NCI-H345 treated with DMSO at 0.1 percent for 48 hours (cell line): ENCODE results near the gene SH3BP4.

ENCODE experiments used
- DNase-seq: peaks from one replicate; lab custom pipeline; 2025; ENCODE audit not compliant: unreplicated experiment; lab: John Stamatoyannopoulos, UW

Gene SH3BP4

GRCh38 chr2:234951664-234952269 is at the start of gene SH3BP4:
SH3BP4 (plus strand) TSS chr2:234952017; CDS start chr2:235035003, 82,986 bp downstream.
- DNase-seq = peak; percentile 16

- no peak for DNase-seq
These were observed 47.0 kb upstream of the SH3BP4 start for GRCh38 chr2:234904785-234905184.

GRCh38 chr2:234905547-234906265 is 46.1 kb upstream of the SH3BP4 start:
- no peak for DNase-seq

- DNase-seq = no peak
These were observed 41.6 kb upstream of the SH3BP4 start for GRCh38 chr2:234910186-234910679.

GRCh38 chr2:234911271-234911670 is 40.5 kb upstream of the SH3BP4 start:
- no peak for DNase-seq

- DNase-seq = no peak
These were observed 39.4 kb upstream of the SH3BP4 start for GRCh38 chr2:234912437-234912836.

- DNase-seq = peak; percentile 71
These were observed 38.6 kb upstream of the SH3BP4 start for GRCh38 chr2:234913208-234913626.

GRCh38 chr2:234914371-234915154 is 37.3 kb upstream of the SH3BP4 start:
- DNase-seq = no peak

- DNase-seq = no peak
These were observed 35.1 kb upstream of the SH3BP4 start for GRCh38 chr2:234916674-234917073.

- no peak for DNase-seq
These were observed 34.4 kb upstream of the SH3BP4 start for GRCh38 chr2:234917211-234917975.

- DNase-seq = no peak
These were observed 32.1 kb upstream of the SH3BP4 start for GRCh38 chr2:234919711-234920110.

GRCh38 chr2:234920836-234921235 is 31.0 kb upstream of the SH3BP4 start:
- DNase-seq = no peak

GRCh38 chr2:234929002-234929401 is 22.8 kb upstream of the SH3BP4 start:
- no peak for DNase-seq

GRCh38 chr2:234930397-234930796 is 21.4 kb upstream of the SH3BP4 start:
- no peak for DNase-seq

- DNase-seq = no peak
These were observed 20.4 kb upstream of the SH3BP4 start for GRCh38 chr2:234931371-234931770.

GRCh38 chr2:234932591-234933168 is 19.1 kb upstream of the SH3BP4 start:
- DNase-seq = peak; percentile 17

GRCh38 chr2:234935311-234935710 is 16.5 kb upstream of the SH3BP4 start:
- no peak for DNase-seq

- no peak for DNase-seq
These were observed 12.2 kb upstream of the SH3BP4 start for GRCh38 chr2:234939576-234939975.

GRCh38 chr2:234939996-234940395 is 11.8 kb upstream of the SH3BP4 start:
- no peak for DNase-seq

- no peak for DNase-seq
These were observed 11.3 kb upstream of the SH3BP4 start for GRCh38 chr2:234940527-234940926.
